WTC11 (cell line): ENCODE results near the gene RPL39L. TPM values are rescaled to one million over a fixed set of nuclear protein-coding genes. Genes with fewer than 3 reads are reported as not detected.

Source experiments
- ATAC-seq: fragments of 200-7000 bp; cut with Tn5 transposase; 2 replicates; pipeline ENCODE4 v1.10.0; 2021; ENCODE audit warnings: mild to moderate bottlenecking, moderate library complexity
- CTCF ChIA-PET: fragments of 300-600 bp; sonication (Branson Sonifier 250); formaldehyde crosslinking; loops from one replicate; lab custom pipeline; 2021; ENCODE audit warnings: antibody characterized with exemption; lab: Charles Lee
- POLR2A ChIA-PET: fragments of 350-600 bp; sonication (Branson Sonifier 250); formaldehyde crosslinking; loops from one replicate; lab custom pipeline; 2021; ENCODE audit warnings: antibody characterized with exemption; lab: Charles Lee
- DNase-seq: peaks from one replicate; pipeline ENCODE4 v3.0.0; 2021; ENCODE audit warnings: low spot score
- H3K27ac Mint-ChIP-seq: 2 replicates; pipeline ENCODE4 v1.8.0; 2021; ENCODE audit warnings: mixed read lengths
- H3K27me3 Mint-ChIP-seq: 2 replicates; pipeline ENCODE4 v1.8.0; 2021; ENCODE audit warnings: low read depth, mild to moderate bottlenecking, moderate library complexity, mixed read lengths
- H3K36me3 Mint-ChIP-seq: 2 replicates; pipeline ENCODE4 v1.8.0; 2021; ENCODE audit warnings: mixed read lengths
- H3K4me1 Mint-ChIP-seq: 2 replicates; pipeline ENCODE4 v1.8.0; 2022; ENCODE audit warnings: mixed read lengths
- H3K4me3 Mint-ChIP-seq: 2 replicates; pipeline ENCODE4 v1.8.0; 2021; ENCODE audit warnings: mild to moderate bottlenecking, moderate library complexity, mixed read lengths
- H3K9me3 Mint-ChIP-seq: 2 replicates; pipeline ENCODE4 v1.8.0; 2021; ENCODE audit warnings: mixed read lengths
- ELF4 ChIP-seq: sonication (generic); formaldehyde crosslinking; IDR thresholded peaks from 2 replicates; pipeline ENCODE4 v1.8.1; 2022; ENCODE audit warnings: low read depth, mild to moderate bottlenecking, moderate library complexity, missing genetic modification reagents
- FOXJ3 ChIP-seq: sonication (generic); formaldehyde crosslinking; IDR thresholded peaks from 2 replicates; pipeline ENCODE4 v1.9.0; 2021; ENCODE audit warnings: missing genetic modification reagents, mild to moderate bottlenecking, borderline replicate concordance
- HMGA2 ChIP-seq: fragments of 250-450 bp; sonication (Bioruptor Pico); IDR thresholded peaks from 2 replicates; pipeline ENCODE4 v1.4.0; 2021; ENCODE audit warnings: mild to moderate bottlenecking, moderate library complexity
- MYBL2 ChIP-seq: sonication (generic); formaldehyde crosslinking; IDR thresholded peaks from 2 replicates; pipeline ENCODE4 v1.8.1; 2023; ENCODE audit warnings: mild to moderate bottlenecking, moderate library complexity, missing genetic modification reagents
- NFE2L1 ChIP-seq: sonication (generic); formaldehyde crosslinking; IDR thresholded peaks from 2 replicates; pipeline ENCODE4 v1.8.1; 2023; ENCODE audit warnings: missing genetic modification reagents
- RORB ChIP-seq: fragments of 250-450 bp; sonication (Bioruptor Pico); IDR thresholded peaks from 2 replicates; pipeline ENCODE4 v1.9.0; 2021; ENCODE audit warnings: mild to moderate bottlenecking
- SOX15 ChIP-seq: fragments of 250-450 bp; sonication (Bioruptor Pico); IDR thresholded peaks from 2 replicates; pipeline ENCODE4 v1.9.0; 2021; ENCODE audit warnings: mild to moderate bottlenecking
- ZBTB21 ChIP-seq: sonication (generic); formaldehyde crosslinking; IDR thresholded peaks from 2 replicates; pipeline ENCODE4 v1.8.1; 2023; ENCODE audit warnings: mild to moderate bottlenecking, missing genetic modification reagents, borderline replicate concordance
- ZNF396 ChIP-seq: fragments of 250-450 bp; sonication (Bioruptor Pico); IDR thresholded peaks from 2 replicates; pipeline ENCODE4 v1.8.0; 2021; ENCODE audit warnings: mild to moderate bottlenecking, moderate library complexity, borderline replicate concordance
- total RNA-seq: library from RNA; stranded (reverse); gene quantifications from 3 replicates; pipeline ENCODE4 v1.2.3, GENCODE V29; 2021
- TF ChIP-seq, protein P1 (sequence below): sonication (generic); formaldehyde crosslinking; IDR thresholded peaks from 2 replicates; pipeline ENCODE4 v1.8.1; 2023; ENCODE audit warnings: mild to moderate bottlenecking, missing genetic modification reagents
- TF ChIP-seq, protein P2 (sequence below): fragments of 250-450 bp; sonication (Bioruptor Pico); conservative IDR thresholded peaks from 2 replicates; pipeline ENCODE4 v1.9.0; 2021; ENCODE audit warnings: mild to moderate bottlenecking
- TF ChIP-seq, protein P3 (sequence below): sonication (generic); formaldehyde crosslinking; IDR thresholded peaks from 2 replicates; pipeline ENCODE4 v1.8.1; 2023; ENCODE audit warnings: mild to moderate bottlenecking, missing genetic modification reagents, borderline replicate concordance
- TF ChIP-seq, protein P4 (sequence below): sonication (generic); formaldehyde crosslinking; IDR thresholded peaks from 2 replicates; pipeline ENCODE4 v1.8.1; 2022; ENCODE audit warnings: missing genetic modification reagents, borderline replicate concordance
- TF ChIP-seq, protein P5 (sequence below): sonication (generic); formaldehyde crosslinking; IDR thresholded peaks from 2 replicates; pipeline ENCODE4 v1.8.1; 2022; ENCODE audit warnings: low read depth, missing genetic modification reagents, borderline replicate concordance

Gene RPL39L
- total RNA-seq, 1 experiment from 2014 or later, result 78.3 TPM

DNA sequence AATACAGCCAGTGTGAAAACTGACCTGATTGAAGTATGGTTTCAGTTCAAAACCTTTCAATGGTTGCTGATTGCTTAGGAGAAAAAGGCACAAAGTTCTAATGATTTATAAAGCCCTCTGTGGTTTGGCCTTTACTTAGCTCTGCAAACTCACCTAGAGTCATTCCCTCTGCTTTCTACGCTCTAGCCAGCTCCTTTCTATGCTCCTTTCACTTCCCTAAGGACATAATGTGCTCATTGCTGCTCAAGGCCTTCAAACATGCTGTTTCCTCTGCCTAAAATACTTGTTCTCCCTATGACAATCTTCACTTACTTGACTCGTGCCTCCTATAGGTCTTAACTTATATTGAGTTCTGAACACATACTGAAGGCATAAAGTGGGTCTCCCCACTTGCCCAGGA lies 19.0 kb downstream of the RPL39L start:
- DNase-seq, result no peak
- no peaks in the 10 kb centered on the region for H3K9me3 Mint-ChIP-seq

DNA sequence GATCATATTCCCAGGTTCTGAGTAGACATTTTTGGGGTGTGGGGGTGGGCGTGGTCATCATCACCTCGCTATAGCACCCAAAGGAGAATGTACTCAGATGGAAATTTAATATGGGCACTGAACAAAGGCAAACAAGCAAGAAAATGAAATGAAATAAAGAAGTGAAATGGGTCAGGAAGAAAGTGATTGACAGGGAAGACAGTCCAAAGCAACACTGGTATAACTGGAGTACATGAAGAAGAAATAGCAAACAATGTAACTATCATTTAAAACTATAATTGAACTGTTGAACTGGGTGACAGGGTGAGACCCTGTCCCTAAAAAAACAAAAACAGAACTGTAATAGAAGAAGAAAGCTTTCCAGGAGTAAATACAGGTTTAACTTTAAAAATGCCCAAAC lies 24.8 kb downstream of the RPL39L start:
- ChIA-PET CTCF (interaction anchor here (1.2 to 3.9 kb wide), 9 partner anchors 13 to 600 kb away, joined by 3 to 55 read pairs (median 9); partner anchors contain the start of gene RPL39L), POLR2A (no interaction called here)
- Mint-ChIP-seq H3K9me3 (no peaks in the 10 kb centered on the region), H3K27ac (no peak overlapping the region), H3K4me1 (peaks cover 7% of the 10 kb centered on the region), H3K4me3 (no peak overlapping the region), H3K36me3 (no peaks in the 10 kb centered on the region; the same call in 1 of the 2 replicates), H3K27me3 (no peaks in the 10 kb centered on the region)
- DNase-seq, result no peak
- no peak for ATAC-seq
- no peak for TF ChIP-seq NFE2L1 (CRISPR knock-in tag)
- no peak for TF ChIP-seq RORB
- TF ChIP-seq, protein P1, sequence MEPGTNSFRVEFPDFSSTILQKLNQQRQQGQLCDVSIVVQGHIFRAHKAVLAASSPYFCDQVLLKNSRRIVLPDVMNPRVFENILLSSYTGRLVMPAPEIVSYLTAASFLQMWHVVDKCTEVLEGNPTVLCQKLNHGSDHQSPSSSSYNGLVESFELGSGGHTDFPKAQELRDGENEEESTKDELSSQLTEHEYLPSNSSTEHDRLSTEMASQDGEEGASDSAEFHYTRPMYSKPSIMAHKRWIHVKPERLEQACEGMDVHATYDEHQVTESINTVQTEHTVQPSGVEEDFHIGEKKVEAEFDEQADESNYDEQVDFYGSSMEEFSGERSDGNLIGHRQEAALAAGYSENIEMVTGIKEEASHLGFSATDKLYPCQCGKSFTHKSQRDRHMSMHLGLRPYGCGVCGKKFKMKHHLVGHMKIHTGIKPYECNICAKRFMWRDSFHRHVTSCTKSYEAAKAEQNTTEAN (CRISPR knock-in tag), result no peak
- TF ChIP-seq ZBTB21 (CRISPR knock-in tag), result no peak
- TF ChIP-seq ZNF396 (CRISPR knock-in tag), result no peak

More for the DNA sequence above, 19.0 kb downstream of the RPL39L start:
- no peak for ATAC-seq
- Mint-ChIP-seq H3K36me3 (peaks cover 6% of the 10 kb centered on the region; the same call in 1 of the 2 replicates), H3K27me3 (no peaks in the 10 kb centered on the region), H3K27ac (no peak overlapping the region), H3K4me1 (peaks cover 11% of the 10 kb centered on the region), H3K4me3 (no peak overlapping the region)
- CTCF ChIA-PET, result interaction anchor here (2.0 kb wide), 1 partner anchor 19 kb away, joined by 9 read pairs; the partner anchor contains the start of gene RPL39L
- TF ChIP-seq, protein P2, sequence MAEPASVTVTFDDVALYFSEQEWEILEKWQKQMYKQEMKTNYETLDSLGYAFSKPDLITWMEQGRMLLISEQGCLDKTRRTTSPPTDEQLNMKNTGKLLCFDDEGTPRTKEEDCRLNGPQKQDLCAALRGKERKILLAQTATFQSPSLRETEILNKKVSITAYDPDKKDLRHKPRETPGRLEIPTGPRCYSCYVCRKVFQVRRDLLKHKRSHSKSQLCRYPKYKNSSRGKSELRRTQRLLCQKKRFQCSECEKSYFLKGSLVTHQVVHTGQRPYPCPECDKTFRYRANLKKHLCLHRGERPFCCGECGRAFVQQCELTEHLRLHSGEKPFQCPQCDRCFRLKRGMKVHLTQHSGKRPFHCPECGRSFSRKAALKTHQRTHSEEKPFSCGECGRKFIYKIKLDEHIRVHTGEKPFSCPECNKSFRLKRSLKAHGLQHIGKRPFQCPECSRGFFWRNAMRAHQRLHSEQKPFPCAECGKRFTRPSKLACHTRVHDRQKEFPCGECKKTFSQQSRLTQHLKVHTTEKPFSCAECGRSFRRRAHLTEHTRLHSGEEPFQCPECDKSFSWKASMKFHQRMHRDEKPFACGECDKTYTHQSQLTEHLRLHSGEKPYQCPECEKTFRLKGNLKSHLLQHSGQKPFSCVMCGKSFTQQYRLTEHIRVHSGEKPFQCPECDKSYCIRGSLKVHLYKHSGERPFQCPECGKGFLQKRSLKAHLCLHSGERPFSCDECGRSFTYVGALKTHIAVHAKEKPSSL (CRISPR knock-in tag), result no peak
- TF ChIP-seq, protein P3, sequence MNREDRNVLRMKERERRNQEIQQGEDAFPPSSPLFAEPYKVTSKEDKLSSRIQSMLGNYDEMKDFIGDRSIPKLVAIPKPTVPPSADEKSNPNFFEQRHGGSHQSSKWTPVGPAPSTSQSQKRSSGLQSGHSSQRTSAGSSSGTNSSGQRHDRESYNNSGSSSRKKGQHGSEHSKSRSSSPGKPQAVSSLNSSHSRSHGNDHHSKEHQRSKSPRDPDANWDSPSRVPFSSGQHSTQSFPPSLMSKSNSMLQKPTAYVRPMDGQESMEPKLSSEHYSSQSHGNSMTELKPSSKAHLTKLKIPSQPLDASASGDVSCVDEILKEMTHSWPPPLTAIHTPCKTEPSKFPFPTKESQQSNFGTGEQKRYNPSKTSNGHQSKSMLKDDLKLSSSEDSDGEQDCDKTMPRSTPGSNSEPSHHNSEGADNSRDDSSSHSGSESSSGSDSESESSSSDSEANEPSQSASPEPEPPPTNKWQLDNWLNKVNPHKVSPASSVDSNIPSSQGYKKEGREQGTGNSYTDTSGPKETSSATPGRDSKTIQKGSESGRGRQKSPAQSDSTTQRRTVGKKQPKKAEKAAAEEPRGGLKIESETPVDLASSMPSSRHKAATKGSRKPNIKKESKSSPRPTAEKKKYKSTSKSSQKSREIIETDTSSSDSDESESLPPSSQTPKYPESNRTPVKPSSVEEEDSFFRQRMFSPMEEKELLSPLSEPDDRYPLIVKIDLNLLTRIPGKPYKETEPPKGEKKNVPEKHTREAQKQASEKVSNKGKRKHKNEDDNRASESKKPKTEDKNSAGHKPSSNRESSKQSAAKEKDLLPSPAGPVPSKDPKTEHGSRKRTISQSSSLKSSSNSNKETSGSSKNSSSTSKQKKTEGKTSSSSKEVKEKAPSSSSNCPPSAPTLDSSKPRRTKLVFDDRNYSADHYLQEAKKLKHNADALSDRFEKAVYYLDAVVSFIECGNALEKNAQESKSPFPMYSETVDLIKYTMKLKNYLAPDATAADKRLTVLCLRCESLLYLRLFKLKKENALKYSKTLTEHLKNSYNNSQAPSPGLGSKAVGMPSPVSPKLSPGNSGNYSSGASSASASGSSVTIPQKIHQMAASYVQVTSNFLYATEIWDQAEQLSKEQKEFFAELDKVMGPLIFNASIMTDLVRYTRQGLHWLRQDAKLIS (CRISPR knock-in tag), result no peak
- no peak for TF ChIP-seq HMGA2 (CRISPR knock-in tag)
- no peak for TF ChIP-seq RORB
- no peak for TF ChIP-seq MYBL2 (CRISPR knock-in tag)
- TF ChIP-seq, protein P4, sequence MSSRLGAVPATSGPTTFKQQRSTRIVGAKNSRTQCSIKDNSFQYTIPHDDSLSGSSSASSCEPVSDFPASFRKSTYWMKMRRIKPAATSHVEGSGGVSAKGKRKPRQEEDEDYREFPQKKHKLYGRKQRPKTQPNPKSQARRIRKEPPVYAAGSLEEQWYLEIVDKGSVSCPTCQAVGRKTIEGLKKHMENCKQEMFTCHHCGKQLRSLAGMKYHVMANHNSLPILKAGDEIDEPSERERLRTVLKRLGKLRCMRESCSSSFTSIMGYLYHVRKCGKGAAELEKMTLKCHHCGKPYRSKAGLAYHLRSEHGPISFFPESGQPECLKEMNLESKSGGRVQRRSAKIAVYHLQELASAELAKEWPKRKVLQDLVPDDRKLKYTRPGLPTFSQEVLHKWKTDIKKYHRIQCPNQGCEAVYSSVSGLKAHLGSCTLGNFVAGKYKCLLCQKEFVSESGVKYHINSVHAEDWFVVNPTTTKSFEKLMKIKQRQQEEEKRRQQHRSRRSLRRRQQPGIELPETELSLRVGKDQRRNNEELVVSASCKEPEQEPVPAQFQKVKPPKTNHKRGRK (CRISPR knock-in tag), result no peak
- TF ChIP-seq FOXJ3, result no peak
- TF ChIP-seq, protein P5, sequence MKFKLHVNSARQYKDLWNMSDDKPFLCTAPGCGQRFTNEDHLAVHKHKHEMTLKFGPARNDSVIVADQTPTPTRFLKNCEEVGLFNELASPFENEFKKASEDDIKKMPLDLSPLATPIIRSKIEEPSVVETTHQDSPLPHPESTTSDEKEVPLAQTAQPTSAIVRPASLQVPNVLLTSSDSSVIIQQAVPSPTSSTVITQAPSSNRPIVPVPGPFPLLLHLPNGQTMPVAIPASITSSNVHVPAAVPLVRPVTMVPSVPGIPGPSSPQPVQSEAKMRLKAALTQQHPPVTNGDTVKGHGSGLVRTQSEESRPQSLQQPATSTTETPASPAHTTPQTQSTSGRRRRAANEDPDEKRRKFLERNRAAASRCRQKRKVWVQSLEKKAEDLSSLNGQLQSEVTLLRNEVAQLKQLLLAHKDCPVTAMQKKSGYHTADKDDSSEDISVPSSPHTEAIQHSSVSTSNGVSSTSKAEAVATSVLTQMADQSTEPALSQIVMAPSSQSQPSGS (CRISPR knock-in tag), result no peak
- no peak for TF ChIP-seq ZBTB21 (CRISPR knock-in tag)
- TF ChIP-seq SOX15 (CRISPR knock-in tag), result no peak
- no peak for TF ChIP-seq ELF4 (CRISPR knock-in tag)
- POLR2A ChIA-PET, result no interaction called here
